Gastrocnemius medialis (tissue), 4 donors: Measurements from ENCODE around the gene FRAS1.

Source experiments
- POLR2A ChIP-seq, 2 donors: fragments of 450-650 bp; IDR thresholded peaks; one replicate each; pipeline ENCODE4 v1.6.1; 2017; ENCODE audit warnings: antibody characterized with exemption in 2 of 2, mild to moderate bottlenecking in 2 of 2, moderate library complexity in 2 of 2
- TF ChIP-seq, protein P1 (sequence below), 5 experiments: fragments of 450-650 bp in 3 of 5; fragments of 200-600 bp in 2 of 5; sonication (generic) in 2 of 5; IDR thresholded peaks in 4 of 5; conservative IDR thresholded peaks in 1 of 5; 1 replicate in 4 of 5; 2 replicates in 1 of 5; pipeline ENCODE4 v1.5.1; 2016 to 2019; ENCODE audit warnings: antibody characterized with exemption in 5 of 5, mild to moderate bottlenecking in 3 of 5, moderate library complexity in 3 of 5

DNA sequence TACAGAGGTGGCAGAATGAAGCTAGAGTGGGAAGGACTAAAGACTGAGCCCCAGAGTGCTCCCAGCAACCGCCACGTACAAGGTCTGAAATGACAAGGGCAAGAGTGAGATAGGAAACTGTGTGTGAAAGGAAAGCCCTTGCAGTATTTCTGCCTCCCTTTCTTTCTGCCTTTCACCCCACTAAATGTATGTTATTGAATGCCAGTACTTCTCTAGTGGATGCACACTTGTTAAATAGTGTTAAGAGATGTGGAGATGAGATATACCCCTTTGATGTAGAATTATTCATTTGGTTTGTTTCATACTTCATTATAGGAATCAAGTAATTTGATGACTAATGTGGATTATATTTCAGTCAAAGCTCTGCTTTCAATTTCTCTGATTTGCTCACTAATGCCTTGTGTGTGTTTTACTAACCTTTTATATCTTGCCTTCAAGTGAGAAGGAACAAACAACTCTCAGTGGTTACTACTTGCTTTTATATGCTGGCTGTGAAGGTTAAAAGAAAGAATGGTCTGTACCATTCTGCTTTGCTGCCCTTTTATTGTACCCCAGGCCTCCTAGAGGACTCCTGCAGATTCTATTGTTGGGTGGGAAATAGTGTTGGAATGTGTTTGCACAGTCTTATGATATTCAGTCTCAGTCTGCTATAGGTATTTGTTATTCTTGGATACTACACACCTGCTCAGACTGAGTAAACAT, 486.5 kb downstream of the FRAS1 start:
- TF ChIP-seq, protein P1, sequence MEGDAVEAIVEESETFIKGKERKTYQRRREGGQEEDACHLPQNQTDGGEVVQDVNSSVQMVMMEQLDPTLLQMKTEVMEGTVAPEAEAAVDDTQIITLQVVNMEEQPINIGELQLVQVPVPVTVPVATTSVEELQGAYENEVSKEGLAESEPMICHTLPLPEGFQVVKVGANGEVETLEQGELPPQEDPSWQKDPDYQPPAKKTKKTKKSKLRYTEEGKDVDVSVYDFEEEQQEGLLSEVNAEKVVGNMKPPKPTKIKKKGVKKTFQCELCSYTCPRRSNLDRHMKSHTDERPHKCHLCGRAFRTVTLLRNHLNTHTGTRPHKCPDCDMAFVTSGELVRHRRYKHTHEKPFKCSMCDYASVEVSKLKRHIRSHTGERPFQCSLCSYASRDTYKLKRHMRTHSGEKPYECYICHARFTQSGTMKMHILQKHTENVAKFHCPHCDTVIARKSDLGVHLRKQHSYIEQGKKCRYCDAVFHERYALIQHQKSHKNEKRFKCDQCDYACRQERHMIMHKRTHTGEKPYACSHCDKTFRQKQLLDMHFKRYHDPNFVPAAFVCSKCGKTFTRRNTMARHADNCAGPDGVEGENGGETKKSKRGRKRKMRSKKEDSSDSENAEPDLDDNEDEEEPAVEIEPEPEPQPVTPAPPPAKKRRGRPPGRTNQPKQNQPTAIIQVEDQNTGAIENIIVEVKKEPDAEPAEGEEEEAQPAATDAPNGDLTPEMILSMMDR (IDR thresholded peaks at IDR 0.05 in 4 of 5, conservative IDR thresholded peaks at IDR 0.05 in 1 of 5), result no peak
- TF ChIP-seq POLR2A (IDR thresholded peaks at IDR 0.05), result no peak
